SK-N-SH treated with all-trans-retinoic acid at 6 μM for 48 hours (cell line): Measurements from ENCODE around the gene SPTBN4.
A peak's percentile ranks its signal among the peaks of the same experiment; 100 is the strongest.

ENCODE experiments used
- ATAC-seq: fragments of 200-7000 bp; cut with Tn5 transposase; 3 replicates; pipeline ENCODE4 v1.9.1; 2020; ENCODE audit warnings: mild to moderate bottlenecking, moderate library complexity
- BACH2 ChIP-seq: fragments of 250-450 bp; sonication (Bioruptor Pico); IDR thresholded peaks from 2 replicates; pipeline ENCODE4 v1.9.0; 2021; ENCODE audit warnings: mild to moderate bottlenecking, borderline replicate concordance
- CREB5 ChIP-seq: fragments of 250-450 bp; sonication (Bioruptor Pico); IDR thresholded peaks from 2 replicates; pipeline ENCODE4 v1.5.1; 2020; ENCODE audit warnings: low read depth, mild to moderate bottlenecking, moderate library complexity
- CSDC2 ChIP-seq: fragments of 250-450 bp; sonication (Bioruptor Pico); IDR thresholded peaks from 2 replicates; pipeline ENCODE4 v1.5.0; 2020; ENCODE audit warnings: mild to moderate bottlenecking, moderate library complexity
- CSRNP3 ChIP-seq: fragments of 250-450 bp; sonication (Bioruptor Pico); IDR thresholded peaks from 2 replicates; pipeline ENCODE4 v1.5.1; 2021; ENCODE audit warnings: mild to moderate bottlenecking, moderate library complexity
- ESRRG ChIP-seq: fragments of 250-450 bp; sonication (Bioruptor Pico); IDR thresholded peaks from 2 replicates; pipeline ENCODE4 v1.6.1; 2021; ENCODE audit warnings: mild to moderate bottlenecking
- GLIS3 ChIP-seq: fragments of 250-450 bp; sonication (Bioruptor Pico); IDR thresholded peaks from 2 replicates; pipeline ENCODE4 v1.5.0; 2020; ENCODE audit warnings: mild to moderate bottlenecking, moderate library complexity
- ISL1 ChIP-seq: fragments of 250-450 bp; sonication (Bioruptor Pico); IDR thresholded peaks from 2 replicates; pipeline ENCODE4 v2.1.2; 2022; ENCODE audit warnings: mild to moderate bottlenecking, moderate library complexity
- OSR1 ChIP-seq: fragments of 250-450 bp; sonication (Bioruptor Pico); IDR thresholded peaks from 2 replicates; pipeline ENCODE4 v1.8.0; 2022; ENCODE audit warnings: moderate library complexity, mild to moderate bottlenecking, inconsistent platforms
- PATZ1 ChIP-seq: fragments of 250-450 bp; sonication (Bioruptor Pico); IDR thresholded peaks from 2 replicates; pipeline ENCODE4 v1.8.0; 2020; ENCODE audit warnings: mild to moderate bottlenecking, moderate library complexity, borderline replicate concordance
- POU6F1 ChIP-seq: fragments of 250-450 bp; sonication (Bioruptor Pico); IDR thresholded peaks from 2 replicates; pipeline ENCODE4 v1.8.0; 2021; ENCODE audit warnings: low read depth, mild to moderate bottlenecking, moderate library complexity, borderline replicate concordance
- PPARA ChIP-seq: fragments of 250-450 bp; sonication (Bioruptor Pico); IDR thresholded peaks from 2 replicates; pipeline ENCODE4 v1.5.0; 2020; ENCODE audit warnings: mild to moderate bottlenecking, borderline replicate concordance
- RARB ChIP-seq: fragments of 250-450 bp; sonication (Bioruptor Pico); IDR thresholded peaks from 2 replicates; pipeline ENCODE4 v1.8.0; 2021; ENCODE audit warnings: mild to moderate bottlenecking, moderate library complexity
- SNAI2 ChIP-seq: fragments of 250-450 bp; sonication (Bioruptor Pico); IDR thresholded peaks from 2 replicates; pipeline ENCODE4 v1.5.0; 2020; ENCODE audit warnings: mild to moderate bottlenecking, moderate library complexity
- TCF4 ChIP-seq: fragments of 250-450 bp; sonication (Bioruptor Pico); IDR thresholded peaks from 2 replicates; pipeline ENCODE4 v1.8.0; 2021; ENCODE audit warnings: mild to moderate bottlenecking, moderate library complexity, borderline replicate concordance
- TOX ChIP-seq: fragments of 250-450 bp; sonication (Bioruptor Pico); IDR thresholded peaks from 2 replicates; pipeline ENCODE4 v1.8.0; 2021; ENCODE audit warnings: mild to moderate bottlenecking, moderate library complexity, borderline replicate concordance
- TSHZ2 ChIP-seq: fragments of 250-450 bp; sonication (Bioruptor Pico); IDR thresholded peaks from 2 replicates; pipeline ENCODE4 v1.5.0; 2020; ENCODE audit warnings: mild to moderate bottlenecking, moderate library complexity
- ZC3H10 ChIP-seq: fragments of 250-450 bp; sonication (Bioruptor Pico); IDR thresholded peaks from 2 replicates; pipeline ENCODE4 v1.5.1; 2021; ENCODE audit warnings: mild to moderate bottlenecking, moderate library complexity
- ZFP3 ChIP-seq: fragments of 250-450 bp; sonication (Bioruptor Pico); IDR thresholded peaks from 2 replicates; pipeline ENCODE4 v1.5.0; 2020; ENCODE audit warnings: mild to moderate bottlenecking, moderate library complexity
- ZFP30 ChIP-seq: fragments of 450-650 bp; formaldehyde crosslinking; IDR thresholded peaks from 2 replicates; pipeline ENCODE4 v1.5.0; 2022; ENCODE audit warnings: mild to moderate bottlenecking, moderate library complexity
- ZNF565 ChIP-seq: fragments of 450-650 bp; formaldehyde crosslinking; conservative IDR thresholded peaks from 2 replicates; pipeline ENCODE4 v1.5.0; 2020; ENCODE audit warnings: low read depth, mild to moderate bottlenecking, moderate library complexity
- ZNF70 ChIP-seq: fragments of 450-650 bp; formaldehyde crosslinking; IDR thresholded peaks from 2 replicates; pipeline ENCODE4 v1.5.0; 2020; ENCODE audit warnings: mild to moderate bottlenecking, moderate library complexity
- ZNF8 ChIP-seq: fragments of 450-650 bp; formaldehyde crosslinking; IDR thresholded peaks from 2 replicates; pipeline ENCODE4 v1.5.0; 2020; ENCODE audit warnings: mild to moderate bottlenecking, moderate library complexity

The SPTBN4 gene

GRCh38 chr19:40539070-40539469 is 72.3 kb downstream of the SPTBN4 start:
- TF ChIP-seq BACH2 (no peak), PPARA (CRISPR knock-in tag) (no peak), PATZ1 (CRISPR knock-in tag) (no peak), ZNF565 (no peak), CSDC2 (CRISPR knock-in tag) (no peak), GLIS3 (CRISPR knock-in tag) (no peak), ISL1 (CRISPR knock-in tag) (no peak), ZNF8 (no peak), ESRRG (CRISPR knock-in tag) (no peak), POU6F1 (CRISPR knock-in tag) (no peak), TCF4 (CRISPR knock-in tag) (no peak), TSHZ2 (CRISPR knock-in tag) (no peak), SNAI2 (no peak), CSRNP3 (CRISPR knock-in tag) (no peak), ZC3H10 (CRISPR knock-in tag) (no peak), ZFP3 (CRISPR knock-in tag) (no peak), TOX (CRISPR knock-in tag) (no peak), ZNF70 (CRISPR knock-in tag) (no peak), OSR1 (CRISPR knock-in tag) (no peak)
- peak; percentile 31; the same call in 1 of the 3 replicates for ATAC-seq

GRCh38 chr19:40542202-40542859 is 75.5 kb downstream of the SPTBN4 start:
- peak; percentile 23; the same call in 1 of the 3 replicates for ATAC-seq
- no peak for TF ChIP-seq ZNF70 (CRISPR knock-in tag)
- no peak for TF ChIP-seq ISL1 (CRISPR knock-in tag)
- TF ChIP-seq SNAI2, result no peak
- TF ChIP-seq TCF4 (CRISPR knock-in tag), result peak; percentile 18; the same call in 1 of the 2 replicates

GRCh38 chr19:40543029-40543597 is 76.3 kb downstream of the SPTBN4 start:
- ATAC-seq, result no peak
- TF ChIP-seq ZC3H10 (CRISPR knock-in tag) (no peak), ZNF8 (no peak), CSDC2 (CRISPR knock-in tag) (no peak), OSR1 (CRISPR knock-in tag) (no peak), ISL1 (CRISPR knock-in tag) (no peak), TOX (CRISPR knock-in tag) (no peak), ZNF565 (no peak), PATZ1 (CRISPR knock-in tag) (no peak), CREB5 (no peak), RARB (CRISPR knock-in tag) (no peak), POU6F1 (CRISPR knock-in tag) (no peak), ZFP3 (CRISPR knock-in tag) (no peak), ZFP30 (CRISPR knock-in tag) (no peak)
